Measurements from ENCODE around the gene PCDHA12.

- no peak for TF ChIP-seq EZH2 (IDR thresholded peaks at IDR 0.05; ENCODE audit: borderline replicate concordance)
- TF ChIP-seq CTCF (IDR thresholded peaks at IDR 0.05; ENCODE audit: poor library complexity) = no peak
Observed at GRCh38 chr5:140857177-140857986, 17.7 kb upstream of the PCDHA12 start.
